ENCODE measurements around the gene RPS6KB2.

DNA sequence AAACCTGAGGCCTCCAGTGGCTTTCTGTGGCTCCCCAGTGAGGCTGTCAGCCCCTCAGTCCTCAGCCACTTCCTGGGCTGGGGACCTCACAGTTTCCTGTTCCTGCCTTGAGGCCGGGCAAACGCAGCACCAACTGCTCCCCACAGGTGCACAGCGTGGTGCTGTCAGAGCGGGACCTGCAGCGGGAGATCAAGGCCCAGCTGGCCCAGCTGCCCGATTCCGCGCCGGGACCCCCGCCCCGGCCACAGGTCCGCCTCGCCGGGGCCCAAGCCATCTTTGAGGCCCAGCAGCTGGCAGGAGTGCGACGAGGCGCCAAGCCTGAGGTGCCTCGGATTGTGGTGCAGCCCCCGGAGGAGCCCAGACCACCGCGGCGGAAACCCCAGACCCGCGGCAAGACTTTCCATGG lies 19.0 kb upstream of the RPS6KB2 start:
- TF ChIP-seq, protein P1, sequence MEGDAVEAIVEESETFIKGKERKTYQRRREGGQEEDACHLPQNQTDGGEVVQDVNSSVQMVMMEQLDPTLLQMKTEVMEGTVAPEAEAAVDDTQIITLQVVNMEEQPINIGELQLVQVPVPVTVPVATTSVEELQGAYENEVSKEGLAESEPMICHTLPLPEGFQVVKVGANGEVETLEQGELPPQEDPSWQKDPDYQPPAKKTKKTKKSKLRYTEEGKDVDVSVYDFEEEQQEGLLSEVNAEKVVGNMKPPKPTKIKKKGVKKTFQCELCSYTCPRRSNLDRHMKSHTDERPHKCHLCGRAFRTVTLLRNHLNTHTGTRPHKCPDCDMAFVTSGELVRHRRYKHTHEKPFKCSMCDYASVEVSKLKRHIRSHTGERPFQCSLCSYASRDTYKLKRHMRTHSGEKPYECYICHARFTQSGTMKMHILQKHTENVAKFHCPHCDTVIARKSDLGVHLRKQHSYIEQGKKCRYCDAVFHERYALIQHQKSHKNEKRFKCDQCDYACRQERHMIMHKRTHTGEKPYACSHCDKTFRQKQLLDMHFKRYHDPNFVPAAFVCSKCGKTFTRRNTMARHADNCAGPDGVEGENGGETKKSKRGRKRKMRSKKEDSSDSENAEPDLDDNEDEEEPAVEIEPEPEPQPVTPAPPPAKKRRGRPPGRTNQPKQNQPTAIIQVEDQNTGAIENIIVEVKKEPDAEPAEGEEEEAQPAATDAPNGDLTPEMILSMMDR (conservative IDR thresholded peaks at IDR 0.05; ENCODE audit: low read depth in 2 of 2): no peak
- TF ChIP-seq EZH2 (IDR thresholded peaks at IDR 0.05; ENCODE audit: low read depth, unreplicated experiment) (no peak), POLR2AphosphoS5 (IDR thresholded peaks at IDR 0.05; ENCODE audit: low read depth) (no peak), EZH2phosphoT487 (IDR thresholded peaks at IDR 0.05; ENCODE audit: unreplicated experiment) (no peak), ZNF114 (CRISPR knock-in tag; IDR thresholded peaks at IDR 0.05) (no peak), CREB1 (CRISPR knock-in tag; IDR thresholded peaks at IDR 0.05; ENCODE audit: low read depth) (no peak), JUNB (IDR thresholded peaks at IDR 0.05; ENCODE audit: unreplicated experiment) (no peak), ZNF331 (CRISPR knock-in tag; IDR thresholded peaks at IDR 0.05; ENCODE audit: low read depth) (no peak)
- TF ChIP-seq, protein P2, sequence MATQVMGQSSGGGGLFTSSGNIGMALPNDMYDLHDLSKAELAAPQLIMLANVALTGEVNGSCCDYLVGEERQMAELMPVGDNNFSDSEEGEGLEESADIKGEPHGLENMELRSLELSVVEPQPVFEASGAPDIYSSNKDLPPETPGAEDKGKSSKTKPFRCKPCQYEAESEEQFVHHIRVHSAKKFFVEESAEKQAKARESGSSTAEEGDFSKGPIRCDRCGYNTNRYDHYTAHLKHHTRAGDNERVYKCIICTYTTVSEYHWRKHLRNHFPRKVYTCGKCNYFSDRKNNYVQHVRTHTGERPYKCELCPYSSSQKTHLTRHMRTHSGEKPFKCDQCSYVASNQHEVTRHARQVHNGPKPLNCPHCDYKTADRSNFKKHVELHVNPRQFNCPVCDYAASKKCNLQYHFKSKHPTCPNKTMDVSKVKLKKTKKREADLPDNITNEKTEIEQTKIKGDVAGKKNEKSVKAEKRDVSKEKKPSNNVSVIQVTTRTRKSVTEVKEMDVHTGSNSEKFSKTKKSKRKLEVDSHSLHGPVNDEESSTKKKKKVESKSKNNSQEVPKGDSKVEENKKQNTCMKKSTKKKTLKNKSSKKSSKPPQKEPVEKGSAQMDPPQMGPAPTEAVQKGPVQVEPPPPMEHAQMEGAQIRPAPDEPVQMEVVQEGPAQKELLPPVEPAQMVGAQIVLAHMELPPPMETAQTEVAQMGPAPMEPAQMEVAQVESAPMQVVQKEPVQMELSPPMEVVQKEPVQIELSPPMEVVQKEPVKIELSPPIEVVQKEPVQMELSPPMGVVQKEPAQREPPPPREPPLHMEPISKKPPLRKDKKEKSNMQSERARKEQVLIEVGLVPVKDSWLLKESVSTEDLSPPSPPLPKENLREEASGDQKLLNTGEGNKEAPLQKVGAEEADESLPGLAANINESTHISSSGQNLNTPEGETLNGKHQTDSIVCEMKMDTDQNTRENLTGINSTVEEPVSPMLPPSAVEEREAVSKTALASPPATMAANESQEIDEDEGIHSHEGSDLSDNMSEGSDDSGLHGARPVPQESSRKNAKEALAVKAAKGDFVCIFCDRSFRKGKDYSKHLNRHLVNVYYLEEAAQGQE (IDR thresholded peaks at IDR 0.05; ENCODE audit: unreplicated experiment): no peak
